GM21515 (cell line): ENCODE data around the gene DIMT1.

Experiments used
- ATAC-seq: cut with Tn5 transposase; IDR thresholded peaks from one replicate; pipeline ENCODE4 v1.9.1; 2021; ENCODE audit not compliant: unreplicated experiment

The DIMT1 gene

GRCh38 chr5:62403411-62404250, at the start of gene DIMT1:
Gene DIMT1 (minus strand): TSS chr5:62403905. CDS start chr5:62403772, 133 bp downstream.
- peak; percentile 96 for ATAC-seq

DNA sequence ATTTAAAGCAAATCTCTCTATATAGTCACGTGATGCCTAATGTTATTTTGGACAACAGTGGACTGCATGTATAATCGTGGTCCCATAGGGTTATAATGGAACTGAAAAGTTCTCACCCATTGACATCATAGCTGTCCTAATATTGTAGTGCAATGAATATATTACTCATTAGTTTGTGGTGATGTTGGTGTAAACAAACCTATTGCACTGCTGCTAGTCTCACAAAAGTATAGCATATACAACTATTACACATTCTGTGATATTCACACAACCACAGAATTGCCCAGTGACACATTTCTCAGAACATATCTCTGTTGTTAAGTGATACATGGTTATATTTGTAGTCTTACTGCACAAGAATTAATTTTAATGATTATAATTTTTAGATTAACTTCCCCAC, 46.6 kb upstream of the DIMT1 start:
- no peak for ATAC-seq

DNA sequence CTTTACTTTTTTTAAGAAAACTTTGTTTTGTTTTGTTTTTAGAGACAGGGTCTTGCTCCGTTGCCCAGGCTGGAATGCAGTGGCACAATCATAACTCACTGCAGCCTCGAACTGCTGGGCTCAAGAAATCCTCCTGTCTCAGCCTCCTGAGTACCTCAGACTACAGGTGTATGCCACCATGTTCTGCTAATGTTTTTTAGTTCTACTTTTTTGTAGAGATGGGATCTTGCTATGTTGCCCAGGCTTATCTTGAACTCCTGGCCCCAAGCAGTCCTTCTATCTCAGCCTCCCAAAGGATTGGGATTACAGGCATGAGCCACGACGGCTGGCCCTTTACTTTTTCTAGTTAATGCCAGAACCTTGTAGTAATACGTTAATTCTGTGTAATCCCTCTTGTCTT, 44.8 kb upstream of the DIMT1 start:
- no peak for ATAC-seq

DNA sequence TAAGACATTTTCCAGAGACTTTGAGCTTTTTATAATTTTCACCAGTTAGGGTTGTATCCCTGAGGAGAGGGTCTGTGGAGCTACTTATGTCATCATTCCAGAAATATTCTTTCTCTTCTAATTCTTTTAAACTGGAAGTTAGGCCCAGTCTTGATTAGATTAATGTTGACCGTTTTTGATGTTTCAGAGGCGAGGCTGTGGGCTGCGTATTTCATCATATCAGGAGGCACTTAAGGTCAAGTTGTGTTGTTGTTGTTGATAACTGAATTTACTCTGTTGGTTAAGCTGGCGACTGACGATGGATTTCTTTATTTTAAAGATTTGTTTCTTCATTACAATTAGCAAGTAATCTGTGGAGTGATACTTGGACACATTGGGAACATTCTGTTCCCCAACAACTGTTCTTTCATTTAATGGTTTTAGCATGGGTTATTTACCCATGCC, 28.9 kb upstream of the DIMT1 start:
- ATAC-seq, result no peak

DNA sequence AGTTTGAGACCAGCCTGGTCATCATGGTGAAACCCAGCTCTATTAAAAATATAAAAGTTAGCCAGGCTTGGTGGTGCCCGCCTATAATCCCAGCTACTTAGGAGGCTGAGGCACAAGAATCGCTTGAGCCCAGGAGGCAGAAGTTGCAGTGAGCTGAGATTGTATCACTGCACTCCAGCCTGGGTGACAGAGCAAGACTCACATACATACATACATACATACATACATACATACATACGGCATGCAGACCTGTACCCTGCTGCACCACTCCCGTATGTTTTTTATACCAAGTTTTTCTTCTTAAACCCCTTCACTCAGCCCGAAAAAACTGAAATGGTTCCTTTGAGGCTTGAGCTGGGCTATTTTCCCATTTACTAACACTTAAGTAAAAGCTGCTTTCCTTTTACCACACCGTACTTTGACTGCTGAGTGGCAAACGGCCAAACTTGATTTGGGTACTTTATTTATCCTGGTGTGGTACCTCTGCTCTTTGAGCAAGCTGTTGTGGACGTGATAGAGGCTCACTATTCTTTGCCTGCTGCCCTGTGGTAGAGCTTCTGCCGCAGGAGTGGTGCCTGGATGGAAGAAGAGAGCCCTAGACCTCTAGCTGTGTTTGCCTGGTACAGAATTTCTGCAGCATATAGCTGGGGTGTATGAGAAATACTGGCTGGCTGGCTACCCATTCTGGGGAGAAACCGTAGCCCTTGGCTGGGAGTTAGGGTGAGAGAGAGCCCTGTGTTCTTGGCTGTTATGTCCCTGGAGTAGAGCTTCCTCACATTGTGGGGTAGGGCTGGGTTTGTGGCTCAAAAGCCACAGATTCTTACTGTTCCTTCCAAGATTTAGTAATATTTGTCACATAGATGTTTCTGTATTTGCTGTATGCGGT, 28.3 kb upstream of the DIMT1 start:
- no peak for ATAC-seq

DNA sequence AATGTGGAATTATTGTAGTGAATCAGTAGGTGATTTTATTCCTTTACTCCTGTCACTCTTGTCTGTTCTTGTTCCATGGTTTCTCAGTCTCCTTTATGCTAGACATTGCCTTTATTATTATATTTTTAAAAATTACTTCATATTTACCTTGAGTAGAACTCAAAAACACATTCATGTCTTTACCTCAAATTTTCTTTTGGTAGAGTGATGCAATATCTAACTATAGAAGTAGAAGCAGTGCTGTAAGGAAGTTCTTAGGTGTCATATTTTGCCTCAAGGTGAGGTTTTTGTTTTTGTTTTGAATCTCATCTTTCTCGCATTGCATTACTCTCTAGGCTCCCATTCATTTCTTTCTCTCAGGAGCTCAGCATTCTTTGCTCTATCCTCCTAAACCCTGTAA, 21.1 kb upstream of the DIMT1 start:
- no peak for ATAC-seq

GRCh38 chr5:62421414-62421813, 17.7 kb upstream of the DIMT1 start:
- no peak for ATAC-seq

DNA sequence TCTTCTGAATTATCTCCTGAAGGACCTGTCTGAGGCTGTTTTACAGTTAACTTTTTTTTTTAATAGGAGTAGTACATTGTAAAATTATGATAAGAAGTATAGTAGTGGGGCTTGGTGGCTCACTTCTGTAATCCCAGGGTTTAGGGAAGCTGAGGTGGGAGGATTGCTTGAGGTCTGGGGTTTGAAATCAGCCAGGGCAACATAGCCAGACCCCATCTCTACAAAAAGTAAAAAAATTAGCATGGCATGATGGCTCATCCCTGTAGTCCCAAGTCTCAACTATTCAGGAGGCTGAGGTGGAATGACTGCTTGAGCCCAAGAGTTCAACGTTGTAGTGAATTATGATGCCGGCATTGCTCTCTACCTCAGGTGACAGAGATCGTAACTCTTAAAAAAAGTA, 15.9 kb upstream of the DIMT1 start:
- ATAC-seq, result no peak

DNA sequence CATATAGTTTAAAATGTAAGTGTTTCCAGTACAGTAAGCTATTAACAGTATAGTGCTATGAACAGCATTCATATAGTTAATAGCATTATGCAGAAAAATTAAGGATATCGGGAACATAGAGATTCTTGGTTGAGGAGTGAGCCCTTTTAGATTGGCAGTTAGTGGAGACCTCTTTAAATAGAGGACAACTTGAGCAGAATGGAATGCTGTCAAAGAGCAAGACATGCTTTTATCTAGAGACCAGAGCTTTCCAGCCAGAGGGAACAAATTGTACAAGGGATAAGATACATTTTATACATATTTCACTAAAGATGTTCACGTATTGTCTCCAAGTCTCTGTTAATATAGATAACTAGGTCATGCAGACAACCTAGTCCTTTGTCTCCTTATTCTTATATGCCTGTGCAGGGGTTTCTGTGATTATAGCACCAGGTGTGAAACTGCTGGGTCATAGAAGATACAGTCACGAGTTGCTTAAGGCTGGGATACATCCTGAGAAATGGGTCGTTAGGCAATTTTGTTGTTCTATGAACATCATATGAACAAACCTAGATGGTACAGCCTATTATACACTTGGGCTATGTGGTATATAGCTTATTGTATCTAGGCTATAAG, 14.9 kb upstream of the DIMT1 start:
- no peak for ATAC-seq

DNA sequence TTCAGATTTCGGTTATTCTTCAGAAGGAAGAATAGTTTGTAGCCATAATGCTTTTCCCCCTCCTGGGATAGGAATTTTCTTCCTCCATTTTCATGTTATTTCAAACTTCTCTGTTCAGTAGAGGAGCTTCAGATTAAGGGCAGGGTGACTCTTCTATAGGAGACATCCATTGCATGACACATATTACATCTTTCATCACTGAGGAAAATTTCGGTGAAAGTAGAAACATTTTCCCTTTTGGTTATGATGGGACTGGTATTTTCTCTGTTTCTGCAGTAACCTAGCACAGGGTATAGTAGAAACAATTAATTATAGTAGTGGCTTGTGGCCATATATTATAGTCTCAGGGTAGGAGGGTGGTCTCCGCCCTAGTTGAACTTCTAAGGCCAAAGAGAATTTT, 10.0 kb upstream of the DIMT1 start:
- no peak for ATAC-seq

- peak; percentile 96 for ATAC-seq
Observed at GRCh38 chr5:62412549-62413329, 9.0 kb upstream of the DIMT1 start, which contains the start of gene IPO11. Gene IPO11 (plus strand): TSS chr5:62412763. CDS start chr5:62437280, 24,517 bp downstream.

GRCh38 chr5:62395210-62395950, 8.3 kb downstream of the DIMT1 start:
- no peak for ATAC-seq

DNA sequence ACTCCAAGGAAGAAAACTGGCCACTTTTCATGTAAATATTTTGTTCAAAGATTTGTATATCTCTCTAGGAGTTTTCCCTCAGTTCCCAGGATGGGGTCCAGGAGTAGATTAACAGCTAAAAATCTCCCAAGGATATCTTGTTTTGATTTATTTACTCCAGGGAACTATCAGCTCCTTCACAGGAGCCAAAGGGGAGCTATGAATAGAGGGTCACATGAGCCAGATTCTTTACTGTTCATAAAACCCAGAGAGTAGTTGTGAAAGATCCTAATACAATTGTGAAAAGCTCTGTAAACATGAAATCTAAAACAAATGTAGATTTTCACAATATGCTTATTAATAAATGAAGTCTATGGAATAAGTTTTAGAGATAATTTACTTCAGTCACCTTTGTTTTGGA, 16.9 kb downstream of the DIMT1 start:
- ATAC-seq, result no peak

- ATAC-seq, result no peak
Observed at GRCh38 chr5:62385816-62386400, 17.8 kb downstream of the DIMT1 start.

DNA sequence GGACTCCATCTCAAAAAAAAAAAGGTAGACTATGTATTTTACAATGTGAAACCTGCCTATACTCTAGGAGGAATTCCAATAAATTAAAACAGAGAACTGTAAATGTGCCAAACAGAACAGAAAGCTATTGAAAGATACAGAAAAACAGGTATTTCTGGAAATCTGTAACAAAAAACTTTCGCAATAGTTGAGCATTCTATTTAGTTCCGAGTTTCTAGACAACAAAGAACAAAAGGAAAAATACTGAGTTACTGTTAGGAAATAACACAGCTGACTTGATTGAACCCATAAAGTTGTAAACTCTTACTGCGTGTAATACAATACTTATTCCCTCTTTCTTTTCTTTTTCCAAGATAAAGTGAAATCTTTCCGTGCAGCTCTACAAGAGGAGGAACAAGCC, 18.6 kb downstream of the DIMT1 start:
- ATAC-seq, result no peak

GRCh38 chr5:62376064-62376463, 27.6 kb downstream of the DIMT1 start:
- no peak for ATAC-seq

GRCh38 chr5:62375627-62376026, 28.1 kb downstream of the DIMT1 start:
- no peak for ATAC-seq

DNA sequence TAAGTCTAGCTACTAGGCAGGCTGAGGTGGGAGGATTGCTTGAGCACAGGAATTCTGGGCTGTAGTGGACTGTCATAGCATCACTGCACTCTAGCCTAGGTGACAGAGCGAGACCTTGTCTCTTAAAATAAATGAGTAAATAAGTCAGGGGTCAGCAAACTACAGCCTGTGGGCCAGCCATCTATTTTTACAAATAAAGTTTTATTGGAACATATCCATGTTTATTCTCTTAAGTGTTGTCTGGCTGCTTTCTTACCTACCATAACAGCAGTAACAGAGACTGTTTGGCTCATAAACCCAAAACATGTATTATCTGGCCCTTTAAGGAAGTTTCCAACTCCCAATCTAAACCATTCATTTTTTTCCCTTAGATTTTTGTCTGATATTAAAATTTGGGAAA, 29.6 kb downstream of the DIMT1 start:
- no peak for ATAC-seq

DNA sequence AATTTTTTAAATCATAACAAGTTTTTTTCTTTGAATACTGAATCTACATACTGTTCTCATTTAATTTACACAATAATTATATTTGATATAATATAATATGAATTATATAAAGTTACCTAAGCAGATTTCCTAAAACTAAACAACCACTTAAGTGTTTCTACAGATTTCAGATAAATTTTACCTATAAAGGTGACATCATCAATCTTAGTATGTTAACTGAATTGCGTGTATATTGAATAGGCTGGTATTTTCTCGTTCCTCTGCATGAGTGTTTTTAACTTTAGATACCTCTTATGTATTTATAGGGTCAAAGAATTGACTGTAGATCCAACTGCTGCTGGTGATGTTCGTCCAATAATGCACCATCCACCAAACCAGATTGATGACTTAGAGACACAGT, 30.3 kb downstream of the DIMT1 start:
- ATAC-seq, result no peak

DNA sequence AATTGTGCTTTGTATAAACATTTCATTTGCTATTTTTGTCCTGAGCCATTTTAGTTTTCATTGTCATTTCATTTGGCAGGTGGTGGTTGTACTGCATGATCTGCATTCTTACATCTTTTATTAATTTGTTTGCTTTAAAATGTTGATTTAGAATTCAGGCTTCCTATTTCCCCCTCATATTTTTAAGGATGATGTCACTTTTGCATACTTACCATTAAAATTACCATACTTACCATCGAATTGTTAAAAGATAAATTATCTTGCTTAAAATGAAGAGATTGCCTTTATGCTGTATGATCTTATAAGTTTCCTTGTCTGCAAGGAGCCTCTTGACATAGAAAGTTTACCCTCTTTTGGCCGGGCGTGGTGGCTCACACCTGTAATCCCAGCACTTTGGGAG, 31.1 kb downstream of the DIMT1 start:
- ATAC-seq, result no peak
